Endodermal cell (in vitro differentiated cells): ENCODE data around the gene CRELD2. TPM values are rescaled to one million over a fixed set of nuclear protein-coding genes. Genes with fewer than 3 reads are reported as not detected.

ENCODE experiments used
- DNase-seq: peaks from one replicate; pipeline ENCODE4 v3.0.0-alpha.2; 2017
- H3K27ac ChIP-seq: 2 replicates; pipeline ENCODE4 v1.5.1; 2013; ENCODE audit warnings: mild to moderate bottlenecking, low read depth, low read length, moderate library complexity
- H3K27me3 ChIP-seq: 2 replicates; pipeline ENCODE4 v1.6.1; 2013; ENCODE audit warnings: mild to moderate bottlenecking, low read length, moderate library complexity; ENCODE audit not compliant: insufficient read depth, control insufficient read depth, poor library complexity, severe bottlenecking
- H3K36me3 ChIP-seq: 2 replicates; pipeline ENCODE4 v1.7.0; 2013; ENCODE audit warnings: mild to moderate bottlenecking, low read length, moderate library complexity; ENCODE audit not compliant: control insufficient read depth, insufficient read depth
- H3K4me1 ChIP-seq: one replicate; pipeline ENCODE4 v1.7.0; 2013; ENCODE audit warnings: low read length; ENCODE audit not compliant: control insufficient read depth, insufficient read depth
- H3K4me3 ChIP-seq: 2 replicates; pipeline ENCODE4 v1.5.1; 2013; ENCODE audit warnings: mild to moderate bottlenecking, low read length, moderate library complexity
- H3K9ac ChIP-seq: 2 replicates; pipeline ENCODE4 v1.6.1; 2013; ENCODE audit warnings: mild to moderate bottlenecking, low read length, moderate library complexity; ENCODE audit not compliant: poor library complexity, severe bottlenecking; ENCODE audit errors: extremely low read depth
- H3K9me3 ChIP-seq: 2 replicates; pipeline ENCODE4 v1.6.1; 2013; ENCODE audit warnings: mild to moderate bottlenecking, low read length, moderate library complexity; ENCODE audit not compliant: control insufficient read depth
- H3K27ac Mint-ChIP-seq: 2 replicates; pipeline ENCODE4 v1.8.0; 2020; ENCODE audit warnings: mixed read lengths
- H3K27me3 Mint-ChIP-seq: 2 replicates; pipeline ENCODE4 v1.8.0; 2021; ENCODE audit warnings: mild to moderate bottlenecking, mixed read lengths; ENCODE audit not compliant: insufficient read depth
- H3K36me3 Mint-ChIP-seq: 2 replicates; pipeline ENCODE4 v1.8.0; 2020; ENCODE audit warnings: low read depth, mixed read lengths
- H3K4me1 Mint-ChIP-seq: 2 replicates; pipeline ENCODE4 v1.8.0; 2020; ENCODE audit warnings: mixed read lengths
- H3K4me3 Mint-ChIP-seq: 2 replicates; pipeline ENCODE4 v1.8.0; 2020; ENCODE audit warnings: mild to moderate bottlenecking, moderate library complexity, mixed read lengths
- H3K9me3 Mint-ChIP-seq: 2 replicates; pipeline ENCODE4 v1.8.0; 2020; ENCODE audit warnings: mild to moderate bottlenecking, mixed read lengths
- CTCF ChIP-seq: fragments of 200-600 bp; sonication (generic); conservative IDR thresholded peaks from 2 replicates; pipeline ENCODE4 v1.5.0; 2021; ENCODE audit warnings: antibody characterized with exemption, mild to moderate bottlenecking
- WGBS, 2 experiments: methylation state at CpG; one replicate each; pipeline versions ENCODE4 v1.1.5 to v1.1.7; 2013; ENCODE audit warnings: missing lambda C conversion rate in 2 of 2, mixed read lengths in 1 of 2; ENCODE audit not compliant: insufficient coverage in 1 of 2, insufficient read length in 1 of 2; 5-methylcytosine and 5-hydroxymethylcytosine counted together
- total RNA-seq, 2 donors: library from RNA; stranded (reverse); fragmentation: NEBNext Ultra II Directional in 1 of 2; extraction: Animal tissue kit (Norgen Biotek cat#: 25700) in 1 of 2; gene quantifications; 2 replicates in 1 of 2; 3 replicates in 1 of 2; pipeline ENCODE4 v1.2.1, GENCODE V29; 2021

Gene CRELD2
- total RNA-seq, 2 donors from 2014 or later = 39.8 to 62.9 TPM

GRCh38 chr22:49884503-49885260 is 33.8 kb upstream of the CRELD2 start:
- Mint-ChIP-seq H3K27me3 (no peaks in the 10 kb centered on the region), H3K4me1 (no peaks in the 10 kb centered on the region), H3K4me3 (no peak overlapping the region), H3K9me3 (peaks cover 15% of the 10 kb centered on the region), H3K27ac (no peak overlapping the region), H3K36me3 (peaks cover 76% of the 10 kb centered on the region)
- no peaks in the 10 kb centered on the region for H3K4me1 ChIP-seq
- peaks cover 71% of the 10 kb centered on the region for H3K36me3 ChIP-seq
- no peak overlapping the region for H3K27ac ChIP-seq
- WGBS, 2 experiments = 92 to 93% methylated on average over 26 to 31 of the region's 31 CpGs
- no peak for DNase-seq
- no peaks in the 10 kb centered on the region for H3K27me3 ChIP-seq
- H3K9ac ChIP-seq = no peak overlapping the region
- no peak overlapping the region for H3K4me3 ChIP-seq
- TF ChIP-seq CTCF = no peak
- peaks cover 22% of the 10 kb centered on the region for H3K9me3 ChIP-seq

- DNase-seq = no peak
- Mint-ChIP-seq H3K4me1 (no peaks in the 10 kb centered on the region), H3K9me3 (peaks cover 18% of the 10 kb centered on the region), H3K27me3 (no peaks in the 10 kb centered on the region), H3K36me3 (peaks cover 77% of the 10 kb centered on the region), H3K4me3 (no peak overlapping the region), H3K27ac (no peak overlapping the region)
- peaks cover 76% of the 10 kb centered on the region for H3K36me3 ChIP-seq
- H3K9ac ChIP-seq = no peak overlapping the region
- no peak overlapping the region for H3K27ac ChIP-seq
- no peak overlapping the region for H3K4me3 ChIP-seq
- WGBS, 2 experiments = 92 to 95% methylated on average over 17 of the region's 17 CpGs
- TF ChIP-seq CTCF = no peak
- H3K9me3 ChIP-seq = peaks cover 28% of the 10 kb centered on the region
- H3K27me3 ChIP-seq = no peaks in the 10 kb centered on the region
- no peaks in the 10 kb centered on the region for H3K4me1 ChIP-seq
Measured at GRCh38 chr22:49885281-49885680, 33.2 kb upstream of the CRELD2 start.

- Mint-ChIP-seq H3K4me3 (no peak overlapping the region), H3K27ac (no peak overlapping the region), H3K36me3 (peaks cover 80% of the 10 kb centered on the region), H3K27me3 (no peaks in the 10 kb centered on the region), H3K9me3 (peaks cover 22% of the 10 kb centered on the region), H3K4me1 (no peaks in the 10 kb centered on the region)
- Histone ChIP-seq H3K36me3 (peaks cover 80% of the 10 kb centered on the region), H3K4me3 (no peak overlapping the region), H3K4me1 (no peaks in the 10 kb centered on the region), H3K9me3 (peaks cover 34% of the 10 kb centered on the region), H3K27ac (no peak overlapping the region), H3K9ac (no peak overlapping the region), H3K27me3 (no peaks in the 10 kb centered on the region)
- no peak for DNase-seq
- WGBS, 2 experiments = 97 to 98% methylated on average over 35 of the region's 35 CpGs
- TF ChIP-seq CTCF = no peak
Measured at GRCh38 chr22:49885881-49886280, 32.6 kb upstream of the CRELD2 start.
